HG03469 (cell line): ENCODE results near the gene HCRTR1.

Experiments
- ATAC-seq: cut with Tn5 transposase; IDR thresholded peaks from one replicate; pipeline ENCODE4 v1.9.1; 2021; ENCODE audit warnings: mild to moderate bottlenecking, moderate library complexity, moderate number of reproducible peaks; ENCODE audit not compliant: unreplicated experiment

HCRTR1 gene

GRCh38 chr1:31596737-31597097 lies 20.8 kb upstream of the HCRTR1 start:
- ATAC-seq: no peak

- ATAC-seq: no peak
Observed at GRCh38 chr1:31598980-31599379, 18.5 kb upstream of the HCRTR1 start.

DNA sequence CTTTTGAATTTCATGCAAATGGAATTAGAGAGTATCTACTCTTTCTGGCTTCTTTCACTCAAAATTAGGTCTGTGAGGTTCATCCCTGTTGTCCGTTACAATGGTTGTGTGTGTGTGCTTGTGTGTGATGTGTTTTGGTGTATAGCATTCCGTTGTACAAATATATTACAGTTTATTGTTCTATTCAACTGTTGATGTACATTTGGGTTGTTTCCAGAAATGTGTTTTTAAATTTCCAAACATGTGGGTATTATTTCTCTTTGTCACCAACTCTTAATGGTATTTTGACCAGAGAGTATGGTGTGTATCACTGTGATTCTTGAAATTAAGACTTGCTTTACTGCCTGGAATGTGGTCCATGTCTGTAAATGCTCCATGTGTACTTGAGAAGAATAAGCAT lies 16.8 kb upstream of the HCRTR1 start:
- no peak for ATAC-seq

DNA sequence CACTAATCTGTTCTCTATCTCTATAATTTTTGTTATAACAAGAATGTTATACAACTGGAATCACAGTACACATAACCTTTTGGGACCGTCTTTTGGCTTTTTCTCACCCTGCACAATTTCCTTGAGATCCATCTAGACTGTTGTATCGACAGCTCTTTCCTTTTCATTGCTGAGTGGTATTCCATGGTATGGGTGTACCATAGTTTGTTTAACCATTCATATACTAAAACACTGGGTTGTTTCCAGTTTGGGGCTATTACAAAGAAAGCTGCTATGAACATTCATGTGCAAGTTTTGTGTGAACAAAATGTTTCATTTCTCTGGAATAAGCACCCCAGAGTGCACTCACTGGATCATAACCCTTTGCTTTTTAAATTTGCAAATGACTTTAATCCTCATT lies 15.4 kb upstream of the HCRTR1 start:
- ATAC-seq: no peak

GRCh38 chr1:31605908-31606427 lies 11.5 kb upstream of the HCRTR1 start:
- no peak for ATAC-seq

- no peak for ATAC-seq
Observed at GRCh38 chr1:31607360-31607759, 10.1 kb upstream of the HCRTR1 start.

DNA sequence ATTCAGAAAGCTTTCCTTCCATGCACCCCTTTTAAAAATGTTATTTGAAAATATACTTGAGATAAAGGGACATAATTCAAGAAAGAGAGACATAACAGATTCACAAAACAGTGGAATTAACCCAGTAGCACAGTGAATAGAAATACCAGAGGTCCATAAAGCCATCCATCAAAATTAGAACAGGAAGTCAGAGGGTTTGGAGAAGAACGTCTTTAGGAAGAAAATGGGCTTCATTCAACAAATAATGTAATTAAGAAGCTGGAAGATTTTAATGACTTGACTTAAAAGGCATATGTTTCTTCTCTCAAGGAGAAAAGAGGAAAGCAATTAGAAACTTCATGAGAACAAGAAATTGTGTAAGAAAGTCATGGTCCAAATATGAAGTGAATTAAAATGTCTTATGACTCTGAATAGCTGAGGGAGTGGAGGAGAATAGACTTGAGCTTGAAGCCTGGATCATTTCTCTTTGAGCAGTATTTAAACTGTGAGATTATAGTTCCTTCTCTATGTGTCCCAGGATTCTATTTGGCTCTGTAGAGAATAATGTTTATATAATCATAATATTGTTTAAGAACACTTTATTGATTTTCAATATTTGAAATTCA lies 7.9 kb upstream of the HCRTR1 start:
- ATAC-seq: no peak

GRCh38 chr1:31614414-31615005 lies 3.0 kb upstream of the HCRTR1 start:
- no peak for ATAC-seq

DNA sequence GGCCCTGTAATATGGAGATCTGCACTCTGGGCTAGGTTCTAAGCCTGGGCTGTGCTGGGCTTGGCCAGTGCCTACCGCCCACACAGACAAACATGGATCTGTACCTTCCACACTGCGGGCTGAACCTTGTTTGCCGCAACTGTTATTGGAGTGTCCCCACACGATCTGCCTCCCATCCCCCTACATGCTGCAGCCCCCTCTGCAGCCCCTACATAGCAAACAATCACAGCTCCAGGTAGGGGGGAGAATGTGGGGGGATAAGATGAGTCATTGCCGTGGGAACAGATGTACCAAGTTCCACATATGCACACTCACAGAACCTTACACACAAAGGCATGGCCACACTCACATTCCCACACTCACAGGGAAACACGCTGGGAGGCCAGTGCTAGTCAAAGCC lies 2.1 kb upstream of the HCRTR1 start:
- ATAC-seq: no peak

DNA sequence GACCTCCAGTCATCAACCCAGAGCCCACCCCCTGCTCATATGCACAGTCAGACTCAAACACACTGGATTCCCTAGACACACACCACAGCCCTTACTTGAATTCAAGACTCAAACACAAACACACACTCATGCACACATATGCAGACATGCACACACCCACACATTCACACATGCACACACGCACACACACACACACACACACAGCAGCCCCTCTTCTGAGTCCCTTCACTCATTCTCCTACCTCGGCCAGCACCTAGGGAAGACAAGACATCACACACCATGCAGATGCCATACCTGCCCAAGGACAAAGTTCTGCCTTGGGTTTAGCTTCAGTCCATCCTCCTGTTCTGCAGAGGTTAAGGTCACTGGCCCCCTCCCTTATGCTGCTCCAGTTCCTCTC lies 1.6 kb upstream of the HCRTR1 start:
- no peak for ATAC-seq

- ATAC-seq: no peak
Observed at GRCh38 chr1:31617916-31618746, 642 bp downstream of the HCRTR1 start.

- ATAC-seq: no peak
Observed at GRCh38 chr1:31618916-31619846, 1.7 kb downstream of the HCRTR1 start.

DNA sequence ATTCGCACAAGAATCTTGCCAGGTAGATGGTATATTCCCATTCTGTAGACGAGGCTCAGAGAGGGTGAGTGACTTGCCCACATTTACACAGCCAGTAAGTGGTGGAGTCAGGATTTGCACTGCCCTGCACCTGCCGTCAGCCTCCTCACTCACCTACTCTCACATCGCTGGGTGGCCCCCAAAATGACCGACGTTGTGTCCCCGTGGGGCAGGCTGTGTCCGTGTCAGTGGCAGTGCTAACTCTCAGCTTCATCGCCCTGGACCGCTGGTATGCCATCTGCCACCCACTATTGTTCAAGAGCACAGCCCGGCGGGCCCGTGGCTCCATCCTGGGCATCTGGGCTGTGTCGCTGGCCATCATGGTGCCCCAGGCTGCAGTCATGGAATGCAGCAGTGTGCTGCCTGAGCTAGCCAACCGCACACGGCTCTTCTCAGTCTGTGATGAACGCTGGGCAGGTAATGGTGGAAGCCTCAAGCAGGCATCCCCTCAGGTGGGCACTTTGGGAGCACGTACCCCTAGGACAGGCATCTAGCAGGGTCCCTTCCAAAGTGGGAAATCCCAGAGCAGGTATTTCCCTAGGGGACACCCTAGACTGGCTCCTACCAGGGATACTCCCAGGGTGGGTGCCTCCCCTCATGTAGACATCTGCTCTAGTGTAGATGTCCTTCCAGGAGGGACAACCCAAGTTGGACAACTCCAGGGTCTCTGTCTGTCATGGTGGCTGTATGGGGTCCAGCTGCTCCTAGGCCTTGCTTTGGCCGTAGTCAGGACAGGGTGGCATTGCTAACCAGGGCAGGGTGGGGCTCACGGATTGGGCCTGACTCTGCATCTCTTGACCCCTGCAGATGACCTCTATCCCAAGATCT lies 3.4 kb downstream of the HCRTR1 start:
- ATAC-seq: no peak

DNA sequence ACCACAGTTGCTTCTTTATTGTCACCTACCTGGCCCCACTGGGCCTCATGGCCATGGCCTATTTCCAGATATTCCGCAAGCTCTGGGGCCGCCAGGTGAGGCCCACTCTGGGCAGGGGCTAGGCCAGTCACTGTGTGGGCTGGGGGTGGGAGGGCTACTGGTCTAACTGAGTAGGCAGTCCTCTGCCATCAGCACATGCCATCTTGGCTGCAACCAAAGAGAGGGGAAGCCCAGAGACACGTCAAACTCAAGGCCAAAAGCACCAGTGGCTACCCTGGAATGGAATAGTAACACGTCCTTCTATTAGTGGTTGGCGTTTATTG lies 4.0 kb downstream of the HCRTR1 start:
- no peak for ATAC-seq

- ATAC-seq: no peak
Observed at GRCh38 chr1:31621847-31622730, 4.6 kb downstream of the HCRTR1 start.

DNA sequence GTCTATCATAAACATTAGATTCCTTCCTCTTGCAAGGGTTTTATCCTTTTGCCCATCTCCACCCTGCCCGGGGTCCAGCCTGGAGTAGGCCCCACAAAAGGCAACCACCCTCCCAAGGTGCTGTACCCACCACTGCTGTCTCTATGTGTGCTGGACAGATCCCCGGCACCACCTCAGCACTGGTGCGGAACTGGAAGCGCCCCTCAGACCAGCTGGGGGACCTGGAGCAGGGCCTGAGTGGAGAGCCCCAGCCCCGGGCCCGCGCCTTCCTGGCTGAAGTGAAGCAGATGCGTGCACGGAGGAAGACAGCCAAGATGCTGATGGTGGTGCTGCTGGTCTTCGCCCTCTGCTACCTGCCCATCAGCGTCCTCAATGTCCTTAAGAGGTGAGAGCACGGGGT lies 5.9 kb downstream of the HCRTR1 start:
- no peak for ATAC-seq

GRCh38 chr1:31624309-31624708 lies 6.8 kb downstream of the HCRTR1 start:
- ATAC-seq: no peak

GRCh38 chr1:31624731-31625514 lies 7.4 kb downstream of the HCRTR1 start:
- no peak for ATAC-seq
